Mucosa of stomach (tissue), 1 donor: ENCODE results near the gene EGFL6.

Experiments used
- H3K27me3 ChIP-seq: one replicate; pipeline ENCODE4 v1.7.0; 2013; ENCODE audit warnings: mild to moderate bottlenecking, low read length; ENCODE audit not compliant: control insufficient read depth, insufficient read depth
- H3K36me3 ChIP-seq: one replicate; pipeline ENCODE4 v1.7.0; 2013; ENCODE audit warnings: low read length; ENCODE audit not compliant: control insufficient read depth, insufficient read depth
- H3K4me1 ChIP-seq: one replicate; pipeline ENCODE4 v1.7.0; 2013; ENCODE audit warnings: mild to moderate bottlenecking, low read length; ENCODE audit not compliant: control insufficient read depth, insufficient read depth
- H3K4me3 ChIP-seq: one replicate; pipeline ENCODE4 v1.7.0; 2013; ENCODE audit warnings: low read length
- H3K9ac ChIP-seq: one replicate; pipeline ENCODE4 v1.7.0; 2013; ENCODE audit warnings: mild to moderate bottlenecking, low read length, moderate library complexity
- H3K9me3 ChIP-seq: one replicate; pipeline ENCODE4 v1.7.0; 2013; ENCODE audit warnings: mild to moderate bottlenecking, low read length, moderate library complexity; ENCODE audit not compliant: control insufficient read depth
- donor health status: Pancreatic carcinoma.

Gene EGFL6

DNA sequence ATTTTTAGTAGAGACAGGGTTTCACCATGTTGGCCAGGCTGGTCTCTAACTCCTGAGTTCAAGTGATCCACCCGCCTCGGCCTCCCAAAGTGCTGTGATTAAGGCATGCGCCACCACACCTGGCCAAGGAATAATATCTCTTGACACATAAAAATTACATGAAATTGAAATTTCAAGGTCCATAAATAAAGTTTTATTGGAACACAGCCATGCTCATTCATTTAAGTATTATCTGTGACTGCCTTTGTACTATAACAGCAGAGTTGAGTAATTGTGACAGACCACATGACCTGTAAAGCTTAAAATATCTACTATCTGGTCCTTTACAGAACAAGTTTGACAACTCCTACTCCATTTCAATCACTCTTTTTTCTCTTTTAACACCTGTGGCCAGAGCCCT is 17.8 kb upstream of the EGFL6 start:
- H3K27me3 ChIP-seq = no peaks in the 10 kb centered on the region
- H3K9ac ChIP-seq = no peak overlapping the region
- no peaks in the 10 kb centered on the region for H3K9me3 ChIP-seq
- no peak overlapping the region for H3K4me3 ChIP-seq
- H3K36me3 ChIP-seq = no peaks in the 10 kb centered on the region
- H3K4me1 ChIP-seq = no peaks in the 10 kb centered on the region

- Histone ChIP-seq H3K4me1 (no peaks in the 10 kb centered on the region), H3K4me3 (no peak overlapping the region), H3K36me3 (no peaks in the 10 kb centered on the region), H3K9ac (no peak overlapping the region), H3K27me3 (no peaks in the 10 kb centered on the region), H3K9me3 (no peaks in the 10 kb centered on the region)
These were observed 16.5 kb upstream of the EGFL6 start for GRCh38 chrX:13552892-13553291.

- H3K4me1 ChIP-seq = no peaks in the 10 kb centered on the region
- no peaks in the 10 kb centered on the region for H3K36me3 ChIP-seq
- no peaks in the 10 kb centered on the region for H3K9me3 ChIP-seq
- H3K27me3 ChIP-seq = peaks cover 20% of the 10 kb centered on the region
- H3K4me3 ChIP-seq = no peak overlapping the region
- no peak overlapping the region for H3K9ac ChIP-seq
These were observed 3.9 kb upstream of the EGFL6 start for GRCh38 chrX:13565511-13565910.

- Histone ChIP-seq H3K27me3 (peaks cover 23% of the 10 kb centered on the region), H3K4me1 (no peaks in the 10 kb centered on the region), H3K9ac (no peak overlapping the region), H3K4me3 (no peak overlapping the region), H3K9me3 (no peaks in the 10 kb centered on the region), H3K36me3 (no peaks in the 10 kb centered on the region)
These were observed 832 bp downstream of the EGFL6 start for GRCh38 chrX:13570261-13570605.

DNA sequence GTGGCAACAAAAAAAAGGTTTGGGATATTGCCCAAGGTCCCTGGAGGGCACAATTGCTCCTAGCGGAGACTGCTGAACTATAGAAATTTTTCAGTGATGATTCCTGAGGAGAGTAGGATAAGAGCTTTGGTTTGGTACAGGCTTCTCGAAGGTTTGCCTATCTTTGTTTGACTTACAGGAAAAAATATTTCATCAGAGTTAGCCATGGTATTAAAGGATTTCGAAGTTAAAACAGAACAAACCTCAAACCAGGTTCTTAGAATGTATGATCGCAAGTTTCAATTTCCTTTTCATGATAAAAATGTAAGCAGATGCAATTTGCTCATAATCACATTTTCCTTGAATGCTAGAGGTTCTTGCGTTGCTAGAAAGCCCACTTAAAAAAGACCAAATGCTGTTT is 1.7 kb downstream of the EGFL6 start:
- H3K4me1 ChIP-seq = no peaks in the 10 kb centered on the region
- no peak overlapping the region for H3K9ac ChIP-seq
- no peaks in the 10 kb centered on the region for H3K9me3 ChIP-seq
- H3K27me3 ChIP-seq = peaks cover 23% of the 10 kb centered on the region
- no peak overlapping the region for H3K4me3 ChIP-seq
- no peaks in the 10 kb centered on the region for H3K36me3 ChIP-seq

DNA sequence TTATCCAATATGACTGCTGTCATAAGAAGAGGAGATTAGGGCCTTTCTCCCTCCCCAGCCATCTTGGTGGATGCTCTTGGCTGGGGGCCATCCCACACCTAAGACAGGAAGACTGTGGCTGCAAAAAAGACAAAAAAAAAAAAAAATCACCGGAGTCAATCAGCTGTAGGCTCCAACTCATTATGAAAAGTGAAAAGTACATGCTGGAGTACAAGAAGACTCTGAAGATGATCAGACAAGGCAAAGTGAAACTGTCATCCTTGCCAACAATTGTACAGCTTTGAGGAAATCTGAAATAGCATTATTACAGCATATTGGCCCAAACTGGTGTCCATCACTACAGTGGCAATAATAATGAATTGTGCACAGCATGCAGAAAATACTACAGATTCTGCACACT is 5.2 kb downstream of the EGFL6 start:
- no peaks in the 10 kb centered on the region for H3K9me3 ChIP-seq
- H3K36me3 ChIP-seq = no peaks in the 10 kb centered on the region
- H3K27me3 ChIP-seq = peaks cover 11% of the 10 kb centered on the region
- H3K4me3 ChIP-seq = no peak overlapping the region
- H3K4me1 ChIP-seq = no peaks in the 10 kb centered on the region
- H3K9ac ChIP-seq = no peak overlapping the region

DNA sequence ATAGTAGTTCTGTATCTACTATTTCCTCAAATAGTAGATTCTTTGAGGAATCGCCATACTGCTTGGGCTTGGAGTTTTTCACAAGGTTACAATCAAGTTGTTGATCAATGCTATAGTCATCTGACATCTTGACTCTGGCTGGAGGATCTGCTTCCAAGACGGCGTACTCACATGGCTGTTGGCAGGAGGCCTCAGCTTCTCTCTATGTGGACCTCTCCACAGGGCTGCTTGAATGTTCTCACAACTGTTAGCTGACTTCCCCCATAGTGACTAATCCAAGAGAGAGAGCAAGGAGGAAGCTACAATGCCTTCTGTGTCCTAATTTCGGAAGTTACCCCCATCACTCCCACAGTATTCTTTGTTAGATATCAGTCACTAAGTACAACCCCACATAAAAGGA is 10.3 kb downstream of the EGFL6 start:
- H3K4me3 ChIP-seq = no peak overlapping the region
- no peaks in the 10 kb centered on the region for H3K27me3 ChIP-seq
- no peaks in the 10 kb centered on the region for H3K9me3 ChIP-seq
- no peaks in the 10 kb centered on the region for H3K36me3 ChIP-seq
- no peak overlapping the region for H3K9ac ChIP-seq
- no peaks in the 10 kb centered on the region for H3K4me1 ChIP-seq

DNA sequence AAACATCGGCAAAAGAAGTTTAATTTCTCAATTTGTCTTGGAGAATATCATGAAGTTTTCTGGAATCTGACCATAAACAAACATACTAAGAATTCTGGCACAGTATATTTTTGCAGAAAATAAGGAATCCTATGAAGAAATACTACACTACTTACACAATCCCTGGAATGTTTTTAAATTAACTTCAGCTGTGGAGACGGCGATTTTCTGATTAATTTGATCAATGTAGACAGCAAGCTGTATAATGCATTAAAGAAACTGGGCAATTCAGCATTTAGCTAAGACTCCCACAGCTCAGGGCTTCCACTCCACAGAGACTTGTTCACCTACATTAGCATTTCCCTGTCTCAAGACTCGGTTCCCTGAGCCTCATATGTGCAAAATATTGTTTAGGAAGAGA is 12.2 kb downstream of the EGFL6 start:
- no peaks in the 10 kb centered on the region for H3K4me1 ChIP-seq
- H3K4me3 ChIP-seq = no peak overlapping the region
- no peak overlapping the region for H3K9ac ChIP-seq
- no peaks in the 10 kb centered on the region for H3K36me3 ChIP-seq
- H3K27me3 ChIP-seq = no peaks in the 10 kb centered on the region
- no peaks in the 10 kb centered on the region for H3K9me3 ChIP-seq

DNA sequence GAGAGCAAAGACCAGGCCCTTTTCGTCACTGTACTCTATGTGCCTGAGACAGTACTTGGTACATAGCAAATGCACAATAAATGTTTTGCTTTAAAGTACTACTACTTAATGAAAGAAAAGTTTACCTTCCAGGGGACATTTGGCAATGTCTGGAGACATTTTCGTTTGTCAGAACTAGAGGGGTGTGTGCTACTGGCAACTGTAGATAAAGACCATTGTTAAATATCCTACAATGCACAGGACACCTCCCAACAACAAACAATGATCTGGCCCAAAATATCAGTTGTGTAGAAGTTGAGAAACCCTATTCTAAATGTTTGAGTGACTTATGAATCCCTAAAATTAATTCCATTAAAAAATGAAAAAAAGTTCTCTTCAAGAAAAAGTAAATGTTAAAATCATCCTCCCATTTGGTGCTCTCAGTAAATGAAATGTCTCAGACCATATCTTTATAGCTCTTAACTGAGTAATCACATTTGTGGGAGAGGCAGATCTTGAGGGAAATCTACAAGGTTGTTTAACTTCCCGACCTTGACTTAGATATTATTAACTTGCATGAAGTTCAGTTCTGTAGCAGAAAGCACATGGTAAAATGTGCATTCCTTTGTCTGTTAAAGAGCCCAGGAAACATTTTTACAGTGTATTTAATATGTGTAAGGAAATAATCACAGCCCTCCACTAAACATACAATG is 18.5 kb downstream of the EGFL6 start:
- H3K36me3 ChIP-seq = no peaks in the 10 kb centered on the region
- H3K27me3 ChIP-seq = no peaks in the 10 kb centered on the region
- H3K4me3 ChIP-seq = no peak overlapping the region

GRCh38 chrX:13590207-13590606 is 20.8 kb downstream of the EGFL6 start:
- Histone ChIP-seq H3K27me3 (no peaks in the 10 kb centered on the region), H3K4me3 (no peak overlapping the region), H3K9ac (no peak overlapping the region), H3K36me3 (no peaks in the 10 kb centered on the region), H3K4me1 (no peaks in the 10 kb centered on the region), H3K9me3 (no peaks in the 10 kb centered on the region)

More for the DNA sequence above, 18.5 kb downstream of the EGFL6 start:
- Histone ChIP-seq H3K9me3 (no peaks in the 10 kb centered on the region), H3K9ac (no peak overlapping the region), H3K4me1 (no peaks in the 10 kb centered on the region)

- H3K27me3 ChIP-seq = no peaks in the 10 kb centered on the region
- H3K9ac ChIP-seq = no peak overlapping the region
- no peaks in the 10 kb centered on the region for H3K9me3 ChIP-seq
- H3K36me3 ChIP-seq = no peaks in the 10 kb centered on the region
- H3K4me1 ChIP-seq = no peaks in the 10 kb centered on the region
- no peak overlapping the region for H3K4me3 ChIP-seq
These were observed 21.5 kb downstream of the EGFL6 start for GRCh38 chrX:13590914-13591313.

DNA sequence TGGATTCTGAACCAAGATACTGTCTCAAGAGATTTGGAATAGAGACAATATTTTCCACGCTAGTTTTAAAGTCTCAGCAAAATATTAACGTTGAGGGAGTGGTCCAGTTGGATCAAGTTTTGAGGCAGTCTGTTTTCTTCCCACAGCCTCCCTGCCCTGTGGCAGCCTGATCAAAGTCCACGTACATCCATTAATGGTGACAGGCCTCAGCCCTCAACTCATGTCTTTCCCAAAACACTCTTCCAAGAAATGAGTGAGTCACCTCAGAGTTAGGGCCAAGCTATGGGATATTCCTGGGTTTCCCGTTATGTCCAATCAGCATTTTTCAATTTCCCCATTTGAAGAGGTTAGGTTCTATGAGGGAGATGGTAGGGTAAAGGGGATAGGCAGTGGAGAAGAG is 28.5 kb downstream of the EGFL6 start:
- H3K9me3 ChIP-seq = no peaks in the 10 kb centered on the region
- H3K27me3 ChIP-seq = no peaks in the 10 kb centered on the region
- no peak overlapping the region for H3K4me3 ChIP-seq
- no peak overlapping the region for H3K9ac ChIP-seq
- H3K36me3 ChIP-seq = no peaks in the 10 kb centered on the region
- H3K4me1 ChIP-seq = no peaks in the 10 kb centered on the region

- Histone ChIP-seq H3K4me1 (no peaks in the 10 kb centered on the region), H3K4me3 (no peak overlapping the region), H3K9me3 (no peaks in the 10 kb centered on the region), H3K27me3 (no peaks in the 10 kb centered on the region), H3K9ac (no peak overlapping the region), H3K36me3 (no peaks in the 10 kb centered on the region)
These were observed 29.5 kb downstream of the EGFL6 start for GRCh38 chrX:13598877-13599276.
